H1 (cell line): Measurements from ENCODE around the gene SPTBN4. TPM values are rescaled to one million over a fixed set of nuclear protein-coding genes. Genes with fewer than 3 reads are reported as not detected.

ENCODE experiments used
- CTCF ChIA-PET: fragments of 300-600 bp; sonication (Branson Sonifier 250); formaldehyde crosslinking; loops from one replicate; lab custom pipeline; 2021; ENCODE audit not compliant: partially characterized antibody; lab: Charles Lee
- POLR2A ChIA-PET: fragments of 300-600 bp; sonication (Branson Sonifier 250); formaldehyde crosslinking; loops from one replicate; lab custom pipeline; 2021; ENCODE audit warnings: inconsistent platforms; ENCODE audit not compliant: partially characterized antibody; lab: Charles Lee
- DNase-seq, 2 experiments: peaks; one replicate each; pipeline versions ENCODE4 v3.0.0 to v3.0.0-alpha.2; 2010 to 2022; ENCODE audit warnings: low spot score in 2 of 2, low read depth in 1 of 2, mixed read lengths in 1 of 2
- FAIRE-seq: peaks from 2 replicates; lab custom pipeline; 2011; peaks lifted over from hg19 to GRCh38; lab: Jason Lieb, UNC
- H2AFZ ChIP-seq: 2 replicates; pipeline ENCODE4 v1.8.1; 2012; ENCODE audit warnings: low read length, inconsistent platforms
- H2AK5ac ChIP-seq: 2 replicates; pipeline ENCODE4 v1.6.1; 2013; ENCODE audit warnings: low read depth, low read length
- H2BK120ac ChIP-seq: replicated peaks from 2 replicates; pipeline ENCODE3; 2013; ENCODE audit warnings: low read depth, low read length, inconsistent platforms
- H2BK12ac ChIP-seq: 2 replicates; pipeline ENCODE4 v1.6.1; 2013; ENCODE audit warnings: low read depth, low read length
- H2BK15ac ChIP-seq: 2 replicates; pipeline ENCODE4 v1.6.1; 2013; ENCODE audit warnings: low read length
- H2BK20ac ChIP-seq: 2 replicates; pipeline ENCODE4 v1.6.1; 2013; ENCODE audit warnings: low read length
- H2BK5ac ChIP-seq: 2 replicates; pipeline ENCODE4 v1.6.1; 2013; ENCODE audit warnings: low read depth, low read length
- H3K14ac ChIP-seq: 2 replicates; pipeline ENCODE4 v1.6.1; 2013; ENCODE audit warnings: inconsistent platforms; ENCODE audit not compliant: insufficient read length
- H3K18ac ChIP-seq: 2 replicates; pipeline ENCODE4 v1.6.1; 2013; ENCODE audit warnings: low read length; ENCODE audit errors: extremely low read depth
- H3K23ac ChIP-seq: 2 replicates; pipeline ENCODE4 v1.6.1; 2013; ENCODE audit warnings: inconsistent platforms; ENCODE audit not compliant: insufficient read length
- H3K23me2 ChIP-seq: 2 replicates; pipeline ENCODE4 v1.6.1; 2013; ENCODE audit warnings: low read depth, low read length
- H3K27ac ChIP-seq: 2 replicates; pipeline ENCODE4 v1.6.1; 2011; ENCODE audit warnings: low read depth, low read length, inconsistent platforms
- H3K27me3 ChIP-seq, 4 experiments: replicated peaks in 1 of 4; 1 replicate in 1 of 4; 2 replicates in 3 of 4; pipeline versions ENCODE4 v1.6.1 to v1.8.1; 2011 to 2013; ENCODE audit warnings: low read length in 3 of 4, mild to moderate bottlenecking in 3 of 4, inconsistent platforms in 2 of 4, mixed read lengths in 2 of 4, moderate library complexity in 1 of 4; ENCODE audit not compliant: control insufficient read depth in 3 of 4, insufficient read depth in 3 of 4; ENCODE audit errors: extremely low read depth in 1 of 4
- H3K36me3 ChIP-seq, 4 experiments: 2 replicates each; pipeline versions ENCODE4 v1.6.1 to v1.8.1; 2011 to 2013; ENCODE audit warnings: mild to moderate bottlenecking in 4 of 4, low read length in 3 of 4, moderate library complexity in 2 of 4, control low read depth in 1 of 4, inconsistent platforms in 1 of 4; ENCODE audit not compliant: insufficient read depth in 4 of 4, control insufficient read depth in 2 of 4
- H3K4ac ChIP-seq: replicated peaks from 2 replicates; pipeline ENCODE3; 2013; ENCODE audit warnings: low read length, low read depth, mixed read lengths, inconsistent platforms; ENCODE audit not compliant: insufficient read length
- H3K4me1 ChIP-seq, 4 experiments: replicated peaks in 1 of 4; 1 replicate in 1 of 4; 2 replicates in 3 of 4; pipeline versions ENCODE4 v1.6.1 to v1.8.1; 2011 to 2013; ENCODE audit warnings: low read length in 3 of 4, inconsistent platforms in 2 of 4, mixed read lengths in 1 of 4; ENCODE audit not compliant: insufficient read depth in 4 of 4, control insufficient read depth in 3 of 4
- H3K4me2 ChIP-seq, 2 experiments: 2 replicates each; pipeline versions ENCODE4 v1.6.1 to v1.8.1; 2011 to 2013; ENCODE audit warnings: low read depth in 2 of 2, low read length in 2 of 2, control low read depth in 1 of 2, inconsistent platforms in 1 of 2, mild to moderate bottlenecking in 1 of 2; ENCODE audit not compliant: insufficient read depth in 1 of 2
- H3K4me3 ChIP-seq, 4 experiments: fragments of 200-600, 300-600 bp in 1 of 4; sonication (generic), shearing (Covaris generic), sonication (Bioruptor Twin) in 1 of 4; 2 replicates each; pipeline versions ENCODE4 v1.5.1 to v1.8.1; 2011 to 2016; ENCODE audit warnings: low read length in 4 of 4, low read depth in 3 of 4, control low read depth in 2 of 4, inconsistent platforms in 2 of 4, mild to moderate bottlenecking in 2 of 4, mixed read lengths in 1 of 4, moderate library complexity in 1 of 4; ENCODE audit not compliant: insufficient read depth in 2 of 4; ENCODE audit errors: extremely low read depth in 1 of 4
- H3K56ac ChIP-seq: replicated peaks from 2 replicates; pipeline ENCODE3; 2013; ENCODE audit warnings: low read depth, mild to moderate bottlenecking, mixed read lengths, low read length, inconsistent platforms; ENCODE audit not compliant: insufficient read length
- H3K79me1 ChIP-seq: 2 replicates; pipeline ENCODE4 v1.6.1; 2013; ENCODE audit warnings: low read depth, low read length, control low read depth
- H3K79me2 ChIP-seq, 2 experiments: 2 replicates each; pipeline versions ENCODE4 v1.6.1 to v1.8.1; 2012 to 2013; ENCODE audit warnings: low read length in 2 of 2, mild to moderate bottlenecking in 2 of 2, inconsistent platforms in 1 of 2; ENCODE audit not compliant: insufficient read depth in 2 of 2, control insufficient read depth in 1 of 2
- H3K9ac ChIP-seq, 4 experiments: replicated peaks in 1 of 4; 1 replicate in 1 of 4; 2 replicates in 3 of 4; pipeline versions ENCODE4 v1.6.1 to v1.8.1; 2011 to 2013; ENCODE audit warnings: low read depth in 3 of 4, low read length in 3 of 4, control low read depth in 2 of 4, mild to moderate bottlenecking in 2 of 4, moderate library complexity in 2 of 4, inconsistent platforms in 1 of 4; ENCODE audit errors: extremely low read depth in 1 of 4
- H3K9me3 ChIP-seq, 2 experiments: 2 replicates each; pipeline versions ENCODE4 v1.6.1 to v1.8.1; 2012 to 2013; ENCODE audit warnings: mild to moderate bottlenecking in 2 of 2, moderate library complexity in 2 of 2, control low read depth in 1 of 2, inconsistent platforms in 1 of 2, low read depth in 1 of 2, low read length in 1 of 2, mixed read lengths in 1 of 2; ENCODE audit not compliant: insufficient read depth in 2 of 2
- H4K20me1 ChIP-seq, 2 experiments: replicated peaks in 1 of 2; 2 replicates each; pipeline versions ENCODE3 to v1.8.1; 2011 to 2013; ENCODE audit warnings: inconsistent platforms in 2 of 2, low read length in 2 of 2, mild to moderate bottlenecking in 1 of 2; ENCODE audit not compliant: insufficient read depth in 2 of 2, control insufficient read depth in 1 of 2
- H4K5ac ChIP-seq: 2 replicates; pipeline ENCODE4 v1.6.1; 2013; ENCODE audit warnings: low read length, low read depth, mixed read lengths, inconsistent platforms; ENCODE audit not compliant: insufficient read length
- H4K8ac ChIP-seq: 2 replicates; pipeline ENCODE4 v1.8.0; 2013; ENCODE audit warnings: mild to moderate bottlenecking, moderate library complexity, low read length, inconsistent platforms; ENCODE audit not compliant: insufficient read depth; ENCODE audit errors: extremely low read depth
- H4K91ac ChIP-seq: replicated peaks from 2 replicates; pipeline ENCODE3; 2013; ENCODE audit warnings: low read length, mixed read lengths, inconsistent platforms; ENCODE audit not compliant: insufficient read length
- CREB1 ChIP-seq: IDR thresholded peaks from 2 replicates; pipeline ENCODE4 v1.6.1; 2012; ENCODE audit warnings: inconsistent platforms
- E2F6 ChIP-seq: IDR thresholded peaks from 2 replicates; pipeline ENCODE4 v1.6.1; 2012; ENCODE audit warnings: inconsistent platforms
- WGBS, 2 experiments: shearing (Covaris generic) in 1 of 2; methylation state at CpG; one replicate each; pipeline versions ENCODE4 v1.1.6 to v1.1.7; 2013 to 2015; ENCODE audit warnings: low lambda C conversion rate in 2 of 2, mixed read lengths in 2 of 2, inconsistent platforms in 1 of 2, low coverage in 1 of 2, missing lambda C conversion rate in 1 of 2; ENCODE audit not compliant: insufficient replicate concordance in 2 of 2, insufficient coverage in 1 of 2, insufficient read length in 1 of 2; ENCODE audit errors: extremely low coverage in 1 of 2, missing lambda C conversion rate in 1 of 2; 5-methylcytosine and 5-hydroxymethylcytosine counted together
- polyA plus RNA-seq, 7 experiments: library from polyadenylated mRNA; depleted of rRNA in 3 of 7; stranded (reverse) in 5 of 7; unstranded in 2 of 7; fragments of >200 nt in 5 of 7; fragments of 200-250 nt in 2 of 7; gene quantifications; 1 replicate in 5 of 7; 2 replicates in 1 of 7; 4 replicates in 1 of 7; pipeline versions ENCODE4 v1.2.1 to v1.2.3, GENCODE V29; 2011 to 2013; ENCODE audit warnings: missing spikeins in 2 of 7, mixed read lengths in 2 of 7
- total RNA-seq: library from RNA; stranded (reverse); fragmentation: NEBNext Ultra II Directional; extraction: Animal tissue kit (Norgen Biotek cat#: 25700); gene quantifications from 2 replicates; pipeline ENCODE4 v1.2.1, GENCODE V29; 2021
- TF ChIP-seq, protein P1 (sequence below): IDR thresholded peaks from 2 replicates; pipeline ENCODE4 v1.6.1; 2012; ENCODE audit warnings: inconsistent platforms

Gene SPTBN4
- total and polyA plus RNA-seq, 2 of the 8 experiments (the other 6 are each of a cell fraction or from before 2014, with no cell fraction given): 1.9 to 3.0 TPM

DNA sequence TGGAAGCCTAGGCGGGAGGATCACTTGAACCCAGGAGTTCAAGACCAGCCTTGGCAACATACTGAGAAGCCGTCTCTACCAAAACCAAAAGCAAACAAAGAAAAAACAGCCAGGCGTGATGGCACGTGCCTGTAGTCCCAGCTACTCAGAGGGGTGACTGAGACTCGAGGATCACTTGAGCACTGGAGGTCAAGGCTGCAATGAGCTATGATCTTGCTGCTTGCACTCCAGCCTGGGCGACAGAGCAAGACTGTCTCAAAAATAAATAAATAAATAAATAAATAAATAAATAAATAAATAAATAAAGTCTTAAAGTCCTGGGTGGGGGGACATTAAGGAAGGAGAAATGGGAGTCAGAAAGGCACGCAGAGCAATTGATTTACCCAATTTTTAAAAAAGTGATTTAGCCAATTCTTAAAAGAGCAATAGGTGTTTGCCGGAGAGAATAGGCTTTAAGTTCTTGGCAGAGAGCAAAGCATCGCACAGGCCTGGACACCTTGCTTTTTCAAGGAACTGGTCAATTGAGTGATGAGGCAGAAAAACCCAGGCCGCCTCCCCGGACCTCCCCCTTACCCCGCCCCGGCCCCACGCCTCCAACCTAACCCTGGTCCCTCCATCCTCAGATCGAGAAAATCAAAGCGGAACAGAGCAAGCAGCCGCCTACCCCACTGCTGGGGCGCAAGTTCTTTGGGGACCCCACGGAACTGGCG is 100.4 kb downstream of the SPTBN4 start:
- Histone ChIP-seq H3K79me2 (no peaks in the 10 kb centered on the region), H2BK20ac (no peak overlapping the region), H4K5ac (no peak overlapping the region), H3K23ac (no peak overlapping the region), H2BK120ac (no peak overlapping the region), H3K27me3 (peaks cover 32 to 53% (median 49%) of the 10 kb centered on the region in 4 experiments), H3K4me3 (peak overlapping the region; percentile 29 to 71 (median 34)), H3K18ac (0 out of 2 replicates have a peak overlapping the region, but pooled peaks have one; percentile 32), H3K79me1 (no peaks in the 10 kb centered on the region), H4K91ac (no peak overlapping the region), H3K4me2 (peak overlapping the region; percentile 63 to 83), H3K4ac (no peak overlapping the region), H3K9me3 (no peaks in the 10 kb centered on the region), H2BK12ac (no peak overlapping the region), H3K36me3 (peaks cover 0 to 4% (median 0%) of the 10 kb centered on the region in 4 experiments; a peak in 1 of 8 replicates), H3K27ac (no peak overlapping the region)
- 43% methylated on average over 16 of the region's 20 CpGs; no CpG with 5 or more reads in 1 of the 2 experiments for WGBS, 2 experiments
- POLR2A ChIA-PET: interaction anchor here (1.1 to 1.7 kb wide), 3 partner anchors 11 to 129 kb away, joined by 3 to 4 read pairs (median 3); no protein-coding TSS in a partner anchor
- CTCF ChIA-PET: interaction anchor here (0.8 to 4.3 kb wide), 7 partner anchors 10 to 67 kb away, joined by 3 to 16 read pairs (median 4); partner anchors contain the start of gene LTBP4
- TF ChIP-seq, protein P1, sequence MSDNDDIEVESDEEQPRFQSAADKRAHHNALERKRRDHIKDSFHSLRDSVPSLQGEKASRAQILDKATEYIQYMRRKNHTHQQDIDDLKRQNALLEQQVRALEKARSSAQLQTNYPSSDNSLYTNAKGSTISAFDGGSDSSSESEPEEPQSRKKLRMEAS: peak; percentile 50; the same call in 1 of the 2 replicates
- TF ChIP-seq E2F6 (peak; percentile 54), CREB1 (no peak)
- TF ChIP-seq, all 59 proteins: peak for 2
- peak overlapping the region; percentile 12; the same call in 1 of the 2 replicates for H2AFZ ChIP-seq
- H3K9ac ChIP-seq: no peak overlapping the region
- FAIRE-seq: no peak
- H4K8ac ChIP-seq: no peak overlapping the region
- H3K56ac ChIP-seq: no peak overlapping the region
- peaks cover 11% of the 10 kb centered on the region; the same call in 1 of the 2 replicates for H3K23me2 ChIP-seq
- DNase-seq: peak in 1 of 2 experiments; percentile 49
- no peak overlapping the region for H2BK5ac ChIP-seq
- H2AK5ac ChIP-seq: no peak overlapping the region
- H3K14ac ChIP-seq: no peak overlapping the region
- H3K4me1 ChIP-seq: peaks cover 0 to 10% (median 1%) of the 10 kb centered on the region in 4 experiments; a peak in 4 of 7 replicates
- peaks cover 0 to 1% of the 10 kb centered on the region in 2 experiments for H4K20me1 ChIP-seq
- no peak overlapping the region for H2BK15ac ChIP-seq
